Gastrocnemius medialis (tissue), 4 donors: ENCODE data around the gene GRAP2.

Experiments used
- POLR2A ChIP-seq, 2 donors: fragments of 450-650 bp; IDR thresholded peaks; one replicate each; pipeline ENCODE4 v1.6.1; 2017; ENCODE audit warnings: antibody characterized with exemption in 2 of 2, mild to moderate bottlenecking in 2 of 2, moderate library complexity in 2 of 2
- TF ChIP-seq, protein P1 (sequence below), 5 experiments: fragments of 450-650 bp in 3 of 5; fragments of 200-600 bp in 2 of 5; sonication (generic) in 2 of 5; IDR thresholded peaks in 4 of 5; conservative IDR thresholded peaks in 1 of 5; 1 replicate in 4 of 5; 2 replicates in 1 of 5; pipeline ENCODE4 v1.5.1; 2016 to 2019; ENCODE audit warnings: antibody characterized with exemption in 5 of 5, mild to moderate bottlenecking in 3 of 5, moderate library complexity in 3 of 5

DNA sequence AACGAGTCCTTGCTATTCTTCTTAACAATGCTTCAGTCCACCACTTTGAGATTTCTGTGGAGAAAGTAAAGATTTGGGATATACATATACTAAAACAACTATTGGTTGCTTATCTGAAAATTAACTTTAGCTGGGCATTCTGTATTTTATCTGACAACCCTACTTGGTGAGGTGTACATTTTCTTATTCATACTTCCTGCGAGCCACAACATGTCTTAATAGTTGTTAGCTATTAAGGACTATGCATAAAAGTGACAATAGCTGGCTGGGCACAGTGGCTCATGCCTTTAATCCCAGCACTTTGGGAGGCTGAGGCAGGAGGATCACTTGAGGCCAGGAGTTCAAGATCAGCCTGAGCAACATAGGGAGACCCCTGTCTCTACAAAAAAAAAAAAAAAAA, 31.3 kb downstream of the GRAP2 start:
- TF ChIP-seq, protein P1, sequence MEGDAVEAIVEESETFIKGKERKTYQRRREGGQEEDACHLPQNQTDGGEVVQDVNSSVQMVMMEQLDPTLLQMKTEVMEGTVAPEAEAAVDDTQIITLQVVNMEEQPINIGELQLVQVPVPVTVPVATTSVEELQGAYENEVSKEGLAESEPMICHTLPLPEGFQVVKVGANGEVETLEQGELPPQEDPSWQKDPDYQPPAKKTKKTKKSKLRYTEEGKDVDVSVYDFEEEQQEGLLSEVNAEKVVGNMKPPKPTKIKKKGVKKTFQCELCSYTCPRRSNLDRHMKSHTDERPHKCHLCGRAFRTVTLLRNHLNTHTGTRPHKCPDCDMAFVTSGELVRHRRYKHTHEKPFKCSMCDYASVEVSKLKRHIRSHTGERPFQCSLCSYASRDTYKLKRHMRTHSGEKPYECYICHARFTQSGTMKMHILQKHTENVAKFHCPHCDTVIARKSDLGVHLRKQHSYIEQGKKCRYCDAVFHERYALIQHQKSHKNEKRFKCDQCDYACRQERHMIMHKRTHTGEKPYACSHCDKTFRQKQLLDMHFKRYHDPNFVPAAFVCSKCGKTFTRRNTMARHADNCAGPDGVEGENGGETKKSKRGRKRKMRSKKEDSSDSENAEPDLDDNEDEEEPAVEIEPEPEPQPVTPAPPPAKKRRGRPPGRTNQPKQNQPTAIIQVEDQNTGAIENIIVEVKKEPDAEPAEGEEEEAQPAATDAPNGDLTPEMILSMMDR (IDR thresholded peaks at IDR 0.05 in 4 of 5, conservative IDR thresholded peaks at IDR 0.05 in 1 of 5) = no peak
- TF ChIP-seq POLR2A (IDR thresholded peaks at IDR 0.05) = no peak
